Caco-2 (cell line): ENCODE results near the gene GRIA2. TPM values are rescaled to one million over a fixed set of nuclear protein-coding genes. Genes with fewer than 3 reads are reported as not detected.

Source experiments
- BruUV-seq: library from RNA; stranded (reverse); fragments of 400-500 nt; replicated peaks from 2 replicates; lab custom pipeline; 2021; lab: Mats Ljungman, UMichigan
- CTCF ChIA-PET: fragments of 300-600 bp; sonication (Branson Sonifier 250); formaldehyde crosslinking; loops from one replicate; lab custom pipeline; 2022; ENCODE audit warnings: antibody characterized with exemption; lab: Charles Lee
- POLR2A ChIA-PET: fragments of 300-600 bp; sonication (Branson Sonifier 250); formaldehyde crosslinking; loops from one replicate; lab custom pipeline; 2022; ENCODE audit warnings: antibody characterized with exemption; lab: Charles Lee
- DNase-seq, 2 experiments: peaks; one replicate each; pipeline versions ENCODE4 v3.0.0 to v3.0.0-alpha.2; 2020 to 2022
- H3K27me3 ChIP-seq: replicated peaks from 2 replicates; pipeline ENCODE4 v1.6.0; 2011; ENCODE audit warnings: low read length; ENCODE audit not compliant: control insufficient read depth, insufficient read depth
- H3K36me3 ChIP-seq: 2 replicates; pipeline ENCODE4 v1.5.1; 2011; ENCODE audit warnings: low read length; ENCODE audit not compliant: control insufficient read depth, insufficient read depth
- H3K4me1 ChIP-seq: fragments of 250-450 bp; sonication (Bioruptor Pico); 2 replicates; pipeline ENCODE4 v1.5.1; 2020; ENCODE audit warnings: mild to moderate bottlenecking
- H3K4me3 ChIP-seq: 2 replicates; pipeline ENCODE4 v1.5.1; 2011; ENCODE audit warnings: low read depth, mild to moderate bottlenecking, control low read depth, low read length
- H3K9me3 ChIP-seq: fragments of 250-450 bp; sonication (Bioruptor Pico); 2 replicates; pipeline ENCODE4 v1.5.1; 2020; ENCODE audit warnings: mild to moderate bottlenecking, moderate library complexity
- H3K27ac Mint-ChIP-seq: one replicate; pipeline ENCODE4 v1.8.0; 2022; ENCODE audit warnings: mixed read lengths; ENCODE audit not compliant: unreplicated experiment
- H3K27me3 Mint-ChIP-seq: one replicate; pipeline ENCODE4 v1.8.0; 2022; ENCODE audit warnings: mixed read lengths; ENCODE audit not compliant: insufficient read depth, unreplicated experiment
- H3K36me3 Mint-ChIP-seq: one replicate; pipeline ENCODE4 v1.8.0; 2022; ENCODE audit warnings: mild to moderate bottlenecking, mixed read lengths; ENCODE audit not compliant: insufficient read depth, unreplicated experiment
- H3K4me1 Mint-ChIP-seq: one replicate; pipeline ENCODE4 v1.8.0; 2022; ENCODE audit warnings: low read depth, mixed read lengths; ENCODE audit not compliant: unreplicated experiment
- H3K4me3 Mint-ChIP-seq: one replicate; pipeline ENCODE4 v1.8.0; 2022; ENCODE audit warnings: mild to moderate bottlenecking, moderate library complexity, mixed read lengths; ENCODE audit not compliant: unreplicated experiment
- H3K9me3 Mint-ChIP-seq: one replicate; pipeline ENCODE4 v1.8.0; 2022; ENCODE audit warnings: mixed read lengths; ENCODE audit not compliant: unreplicated experiment
- intact Hi-C: fragments of 100-400 bp; cut with micrococcal nuclease; formaldehyde crosslinking; loops from one replicate; pipeline ENCODE4 v1.10.0; 2022; ENCODE audit not compliant: unreplicated experiment
- total RNA-seq: library from RNA; stranded (reverse); gene quantifications from 2 replicates; pipeline ENCODE4 v1.2.3, GENCODE V29; 2022
- TF ChIP-seq, protein P1 (sequence below), 2 experiments: fragments of 200-600 bp in 1 of 2; IDR thresholded peaks; 1 replicate in 1 of 2; 2 replicates in 1 of 2; pipeline versions ENCODE4 v1.5.1 to v1.8.0; 2011 to 2022; ENCODE audit warnings: antibody characterized with exemption in 1 of 2, control low read depth in 1 of 2, inconsistent platforms in 1 of 2, low read depth in 1 of 2, low read length in 1 of 2, mild to moderate bottlenecking in 1 of 2, moderate library complexity in 1 of 2; ENCODE audit not compliant: insufficient read depth in 1 of 2, severe bottlenecking in 1 of 2, unreplicated experiment in 1 of 2

Gene GRIA2
- total RNA-seq, 1 experiment from 2014 or later, result not detected

DNA sequence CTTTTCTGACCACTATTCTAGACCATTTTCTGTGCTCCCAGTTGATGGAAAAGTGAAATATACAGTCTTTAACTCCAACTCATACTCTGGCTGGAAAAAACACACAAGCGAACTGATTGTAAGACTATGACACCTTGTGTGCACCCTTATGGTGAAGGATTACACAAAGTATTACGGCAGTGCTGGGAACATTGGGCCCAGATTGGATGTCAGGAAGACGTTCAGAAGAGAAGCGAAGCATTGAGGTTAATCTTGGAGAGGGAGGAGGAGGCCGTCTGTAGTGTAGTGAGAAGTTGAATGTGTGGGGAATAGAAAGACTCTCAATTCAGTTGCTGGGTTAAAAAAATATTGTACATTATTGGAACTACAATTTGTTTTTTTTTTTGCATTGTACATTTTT, 50.0 kb downstream of the GRIA2 start:
- intact Hi-C loops, result no loop called here
- no peaks in the 10 kb centered on the region for H3K9me3 Mint-ChIP-seq
- H3K4me1 Mint-ChIP-seq, result no peaks in the 10 kb centered on the region
- H3K27ac Mint-ChIP-seq, result no peak overlapping the region
- no peak overlapping the region for H3K4me3 ChIP-seq
- no peaks in the 10 kb centered on the region for H3K9me3 ChIP-seq
- no peaks in the 10 kb centered on the region for H3K36me3 Mint-ChIP-seq
- no peaks in the 10 kb centered on the region for H3K36me3 ChIP-seq
- BruUV-seq, result no TSS peak
- ChIA-PET POLR2A (no interaction called here), CTCF (no interaction called here)
- no peak for DNase-seq
- TF ChIP-seq, protein P1, sequence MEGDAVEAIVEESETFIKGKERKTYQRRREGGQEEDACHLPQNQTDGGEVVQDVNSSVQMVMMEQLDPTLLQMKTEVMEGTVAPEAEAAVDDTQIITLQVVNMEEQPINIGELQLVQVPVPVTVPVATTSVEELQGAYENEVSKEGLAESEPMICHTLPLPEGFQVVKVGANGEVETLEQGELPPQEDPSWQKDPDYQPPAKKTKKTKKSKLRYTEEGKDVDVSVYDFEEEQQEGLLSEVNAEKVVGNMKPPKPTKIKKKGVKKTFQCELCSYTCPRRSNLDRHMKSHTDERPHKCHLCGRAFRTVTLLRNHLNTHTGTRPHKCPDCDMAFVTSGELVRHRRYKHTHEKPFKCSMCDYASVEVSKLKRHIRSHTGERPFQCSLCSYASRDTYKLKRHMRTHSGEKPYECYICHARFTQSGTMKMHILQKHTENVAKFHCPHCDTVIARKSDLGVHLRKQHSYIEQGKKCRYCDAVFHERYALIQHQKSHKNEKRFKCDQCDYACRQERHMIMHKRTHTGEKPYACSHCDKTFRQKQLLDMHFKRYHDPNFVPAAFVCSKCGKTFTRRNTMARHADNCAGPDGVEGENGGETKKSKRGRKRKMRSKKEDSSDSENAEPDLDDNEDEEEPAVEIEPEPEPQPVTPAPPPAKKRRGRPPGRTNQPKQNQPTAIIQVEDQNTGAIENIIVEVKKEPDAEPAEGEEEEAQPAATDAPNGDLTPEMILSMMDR (IDR thresholded peaks at IDR 0.05; ENCODE audit: insufficient read depth in 1 of 2, low read depth in 1 of 2, low read length in 1 of 2, severe bottlenecking in 1 of 2, unreplicated experiment in 1 of 2), result no peak
- no peak overlapping the region for H3K4me3 Mint-ChIP-seq
- H3K4me1 ChIP-seq, result no peaks in the 10 kb centered on the region
- H3K27me3 Mint-ChIP-seq, result no peaks in the 10 kb centered on the region
- H3K27me3 ChIP-seq, result no peaks in the 10 kb centered on the region

DNA sequence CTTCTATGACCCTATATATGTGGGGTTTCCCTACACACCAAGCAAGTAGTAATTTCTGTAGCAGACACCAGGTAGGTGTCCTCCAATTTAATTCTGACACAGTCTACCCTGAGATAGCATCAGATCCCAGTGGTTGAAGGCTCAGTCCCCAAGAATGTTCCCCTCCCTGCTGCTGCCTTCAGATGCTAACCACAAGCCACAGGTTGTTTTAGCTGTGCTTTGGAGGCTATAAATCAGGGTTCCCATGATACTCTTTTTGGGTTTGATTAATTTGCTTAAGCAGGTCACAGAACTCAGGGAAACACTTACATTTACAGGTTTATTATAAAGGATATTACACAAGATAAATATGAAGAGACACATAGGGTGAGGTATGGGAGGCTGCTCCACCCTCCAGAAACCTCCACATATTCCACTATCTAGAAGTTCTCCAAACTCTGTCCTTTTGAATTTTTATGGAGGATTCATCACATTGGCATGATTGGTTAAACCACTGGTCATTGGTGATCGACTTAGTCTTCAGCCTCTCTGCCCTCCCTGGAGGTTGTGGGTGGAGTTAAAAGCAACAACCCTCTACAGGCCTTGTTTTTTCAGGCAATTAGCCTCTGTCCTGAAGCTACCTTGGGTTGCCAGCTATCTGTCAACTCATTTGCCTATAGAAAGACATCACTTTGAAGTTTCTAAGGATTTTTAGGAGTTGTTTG, 50.8 kb downstream of the GRIA2 start:
- H3K36me3 Mint-ChIP-seq, result no peaks in the 10 kb centered on the region
- no TSS peak for BruUV-seq
- Histone ChIP-seq H3K4me1 (no peaks in the 10 kb centered on the region), H3K36me3 (no peaks in the 10 kb centered on the region), H3K27me3 (no peaks in the 10 kb centered on the region), H3K4me3 (no peak overlapping the region), H3K9me3 (no peaks in the 10 kb centered on the region)
- POLR2A ChIA-PET, result no interaction called here
- intact Hi-C loops, result no loop called here
- H3K9me3 Mint-ChIP-seq, result no peaks in the 10 kb centered on the region
- CTCF ChIA-PET, result no interaction called here
- TF ChIP-seq, protein P1 (IDR thresholded peaks at IDR 0.05; ENCODE audit: insufficient read depth in 1 of 2, low read depth in 1 of 2, low read length in 1 of 2, severe bottlenecking in 1 of 2, unreplicated experiment in 1 of 2), result no peak
- DNase-seq, result no peak
- no peak overlapping the region for H3K27ac Mint-ChIP-seq
- no peak overlapping the region for H3K4me3 Mint-ChIP-seq
- H3K4me1 Mint-ChIP-seq, result no peaks in the 10 kb centered on the region
- H3K27me3 Mint-ChIP-seq, result no peaks in the 10 kb centered on the region

DNA sequence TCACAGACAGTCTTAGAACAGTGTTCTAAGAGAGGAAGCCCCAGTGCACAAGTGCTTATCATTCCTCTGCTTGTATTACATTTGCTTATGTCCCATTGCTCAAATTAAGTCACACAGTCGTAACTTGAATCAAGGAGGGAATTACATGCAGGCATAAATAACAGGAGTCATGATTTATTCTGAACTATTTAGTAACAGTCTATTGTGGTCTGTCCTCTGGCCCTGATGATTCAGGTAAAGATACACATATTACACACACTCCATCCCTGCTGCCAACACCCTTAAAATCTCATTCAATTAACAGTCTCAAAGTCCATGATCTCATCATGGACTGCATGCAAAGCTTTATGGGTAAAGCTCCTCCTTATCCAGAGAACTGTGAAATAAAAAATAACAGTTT, 60.1 kb downstream of the GRIA2 start:
- H3K9me3 Mint-ChIP-seq, result no peaks in the 10 kb centered on the region
- TF ChIP-seq, protein P1 (IDR thresholded peaks at IDR 0.05; ENCODE audit: insufficient read depth in 1 of 2, low read depth in 1 of 2, low read length in 1 of 2, severe bottlenecking in 1 of 2, unreplicated experiment in 1 of 2), result no peak
- Histone ChIP-seq H3K36me3 (no peaks in the 10 kb centered on the region), H3K27me3 (no peaks in the 10 kb centered on the region), H3K9me3 (no peaks in the 10 kb centered on the region), H3K4me1 (no peaks in the 10 kb centered on the region), H3K4me3 (no peak overlapping the region)
- no peak overlapping the region for H3K4me3 Mint-ChIP-seq
- no peaks in the 10 kb centered on the region for H3K36me3 Mint-ChIP-seq
- H3K4me1 Mint-ChIP-seq, result no peaks in the 10 kb centered on the region
- intact Hi-C loops, result no loop called here
- H3K27me3 Mint-ChIP-seq, result no peaks in the 10 kb centered on the region
- POLR2A ChIA-PET, result no interaction called here
- no TSS peak for BruUV-seq
- H3K27ac Mint-ChIP-seq, result no peak overlapping the region
- no peak for DNase-seq
- CTCF ChIA-PET, result no interaction called here
